NCI-H2081 treated with DMSO at 0.1 percent for 48 hours (cell line): ENCODE data around the gene ADAD2.
"Not testable (repeated sequence)": the region's sequence is repeated elsewhere in the genome, so short reads cannot be mapped to it uniquely, and the experiment has no call there.

Source experiments
- DNase-seq: peaks from one replicate; lab custom pipeline; 2025; lab: John Stamatoyannopoulos, UW

ADAD2 gene

DNA sequence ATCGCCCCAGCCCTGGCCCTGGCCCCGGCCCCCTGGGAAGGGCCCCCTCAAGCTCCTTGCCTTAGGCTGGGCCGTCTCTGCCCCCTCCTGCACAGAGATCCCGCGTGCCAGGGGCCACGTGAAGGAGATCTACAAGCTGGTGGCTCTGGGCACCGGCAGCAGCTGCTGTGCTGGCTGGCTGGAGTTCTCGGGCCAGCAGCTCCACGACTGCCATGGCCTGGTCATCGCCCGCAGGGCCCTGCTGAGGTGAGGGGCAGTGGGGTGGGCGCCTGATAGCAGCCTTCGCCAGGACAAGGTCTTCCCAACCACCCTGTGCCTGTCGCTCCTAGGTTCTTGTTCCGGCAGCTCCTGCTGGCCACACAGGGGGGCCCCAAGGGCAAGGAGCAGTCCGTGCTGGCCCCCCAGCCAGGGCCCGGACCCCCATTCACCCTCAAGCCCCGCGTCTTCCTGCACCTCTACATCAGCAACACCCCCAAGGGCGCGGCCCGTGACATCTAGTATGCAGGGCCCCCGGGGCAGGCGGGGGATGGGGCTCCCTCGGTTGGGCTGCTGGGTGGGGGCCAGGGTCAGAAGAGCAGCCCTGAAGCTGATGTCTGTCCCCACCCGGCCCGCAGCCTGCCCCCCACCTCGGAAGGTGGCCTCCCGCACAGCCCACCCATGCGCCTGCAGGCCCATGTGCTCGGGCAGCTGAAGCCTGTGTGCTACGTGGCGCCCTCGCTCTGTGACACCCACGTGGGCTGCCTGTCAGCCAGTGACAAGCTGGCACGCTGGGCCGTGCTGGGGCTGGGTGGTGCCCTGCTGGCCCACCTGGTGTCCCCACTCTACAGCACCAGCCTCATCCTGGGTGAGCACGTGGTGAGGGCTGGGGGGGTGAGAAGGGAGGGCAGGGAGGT is 4.5 kb downstream of the ADAD2 start:
- DNase-seq: no peak

DNA sequence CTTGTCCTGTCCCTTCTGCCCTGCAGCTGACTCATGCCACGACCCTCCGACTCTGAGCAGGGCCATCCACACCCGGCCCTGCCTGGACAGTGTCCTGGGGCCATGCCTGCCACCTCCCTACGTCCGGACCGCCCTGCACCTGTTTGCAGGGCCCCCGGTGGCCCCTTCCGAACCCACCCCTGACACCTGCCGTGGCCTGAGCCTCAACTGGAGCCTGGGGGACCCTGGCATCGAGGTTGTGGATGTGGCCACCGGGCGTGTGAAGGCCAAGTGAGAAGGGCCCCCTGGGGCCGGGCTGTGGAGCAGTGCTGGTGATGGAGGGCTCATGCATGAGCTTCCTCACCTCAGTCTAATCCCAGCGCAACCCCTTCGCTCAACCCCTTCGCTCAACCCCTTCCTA is 5.1 kb downstream of the ADAD2 start:
- DNase-seq: no peak

DNA sequence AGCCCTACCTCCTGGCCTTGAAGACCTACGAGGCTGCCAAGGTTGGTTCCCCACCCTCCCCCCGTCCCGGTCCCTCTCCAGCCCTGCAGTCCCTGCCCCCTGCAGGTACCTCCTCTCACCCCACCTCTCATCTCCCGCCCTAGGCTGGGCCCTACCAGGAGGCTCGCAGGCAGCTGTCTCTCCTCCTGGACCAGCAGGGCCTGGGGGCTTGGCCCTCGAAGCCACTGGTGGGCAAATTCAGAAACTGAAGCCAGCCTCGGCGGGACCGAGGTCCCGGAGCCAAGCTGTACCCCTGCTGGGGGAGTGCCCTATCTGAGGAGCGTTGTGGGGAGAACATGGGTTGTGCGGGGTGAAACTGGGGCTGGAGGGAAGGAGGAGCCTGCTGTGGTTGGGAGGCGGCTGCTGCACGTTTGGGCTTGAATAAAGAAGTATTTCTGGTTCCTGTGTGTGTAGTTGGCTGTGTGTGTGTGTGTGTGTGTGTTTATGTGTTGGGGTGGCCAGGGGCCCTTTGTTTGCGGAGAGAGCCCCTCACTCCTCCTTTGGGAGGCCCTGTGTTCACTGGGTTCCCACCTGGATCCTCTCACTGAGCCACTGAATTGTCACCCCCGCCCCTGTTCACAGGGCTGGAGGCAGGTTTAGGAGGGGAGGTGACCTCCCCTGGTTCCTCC is 5.9 kb downstream of the ADAD2 start:
- DNase-seq: no peak

DNA sequence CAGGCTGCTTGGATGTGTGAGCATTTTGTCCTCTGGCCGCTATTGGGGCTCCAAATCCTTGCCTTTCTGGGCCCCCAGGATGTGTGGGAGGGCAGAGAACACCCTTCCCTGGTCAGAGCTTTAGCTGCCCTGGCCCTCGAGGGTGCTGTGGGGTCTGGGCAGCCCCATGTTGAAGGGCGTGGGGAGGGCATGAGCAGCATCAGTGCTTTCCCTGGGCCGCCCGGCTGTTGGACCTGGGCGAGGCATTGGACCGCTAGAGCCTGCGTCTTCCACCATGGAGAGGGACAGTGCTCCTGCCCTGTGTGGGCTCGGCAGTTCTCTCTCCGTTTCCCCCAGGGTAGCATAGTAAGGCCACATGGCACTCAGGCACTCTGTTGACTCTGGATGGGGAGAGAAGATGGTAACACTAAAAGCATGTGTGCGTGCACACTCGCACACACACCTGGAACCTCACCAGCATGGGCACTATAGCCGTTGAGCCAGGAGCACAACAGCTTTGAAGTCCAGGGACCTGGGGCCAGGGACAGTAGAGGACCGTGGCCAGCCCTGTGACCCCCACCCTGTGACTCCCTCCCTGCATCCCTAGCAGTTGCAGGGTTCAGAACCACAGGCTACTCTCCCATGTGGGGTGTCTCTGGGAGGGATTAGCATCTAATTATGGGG is 6.6 kb downstream of the ADAD2 start:
- DNase-seq: no peak

GRCh38 chr16:84198401-84198800 is 7.4 kb downstream of the ADAD2 start:
- no peak for DNase-seq

GRCh38 chr16:84199097-84199496 is 8.1 kb downstream of the ADAD2 start:
- DNase-seq: no peak

DNA sequence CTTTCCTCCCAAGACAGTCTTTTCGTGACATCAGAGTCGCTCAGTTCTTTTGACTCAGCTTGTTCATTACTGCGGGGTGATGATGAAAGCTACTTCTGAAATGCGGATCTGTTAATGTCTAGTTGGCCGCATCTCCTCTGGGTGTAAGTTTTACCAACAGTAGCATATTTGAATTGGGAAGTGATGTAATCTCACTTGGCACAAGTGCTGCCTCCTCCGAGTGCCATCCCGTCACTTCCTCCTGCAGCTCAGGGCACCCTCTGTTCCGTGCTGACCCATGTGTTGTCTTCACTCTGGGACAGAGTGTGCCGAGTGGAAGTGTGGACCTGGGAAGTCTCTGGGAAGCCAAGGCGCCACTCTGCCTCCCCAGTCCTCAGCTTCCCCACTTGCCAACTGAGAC is 8.9 kb downstream of the ADAD2 start:
- DNase-seq: no peak

- not testable (repeated sequence) for DNase-seq
These were observed 13.6 kb downstream of the ADAD2 start for GRCh38 chr16:84204551-84204950.

GRCh38 chr16:84205123-84205522 is 14.2 kb downstream of the ADAD2 start:
- not testable (repeated sequence) for DNase-seq

DNA sequence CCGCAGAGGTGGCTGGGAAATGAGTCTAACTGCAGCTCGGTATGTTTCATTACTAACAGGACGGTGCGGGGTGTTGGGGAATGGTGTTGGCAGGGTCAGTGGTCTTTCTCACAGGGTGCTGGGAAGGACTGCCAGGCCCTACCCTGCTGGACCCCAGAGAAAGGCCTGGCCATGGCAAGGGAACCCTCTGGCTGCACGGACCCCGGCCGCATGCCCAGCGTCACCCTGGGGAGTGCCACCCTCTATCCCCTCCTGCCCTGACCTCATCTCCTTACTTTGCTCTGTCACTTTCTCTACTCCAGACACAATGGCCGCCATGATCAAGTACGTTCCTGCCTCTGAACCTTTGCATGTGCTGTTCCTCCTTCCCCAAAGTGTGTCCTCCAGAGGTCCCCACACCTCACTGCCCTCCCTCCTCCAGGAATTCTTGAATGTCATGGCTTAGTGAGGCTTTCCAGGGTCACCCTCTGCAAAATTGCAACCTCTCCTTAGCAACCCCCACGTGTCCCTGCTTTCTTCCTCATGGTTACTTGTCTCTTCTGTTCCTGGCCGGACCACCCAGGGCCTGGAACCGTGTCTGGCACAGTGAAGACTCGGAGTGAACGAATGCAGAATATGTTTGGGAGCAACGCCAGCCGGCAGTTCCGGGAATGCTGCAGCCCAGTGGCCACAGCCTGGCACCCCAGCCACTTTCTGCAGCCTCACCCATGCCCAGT is 15.2 kb downstream of the ADAD2 start:
- DNase-seq: no peak

DNA sequence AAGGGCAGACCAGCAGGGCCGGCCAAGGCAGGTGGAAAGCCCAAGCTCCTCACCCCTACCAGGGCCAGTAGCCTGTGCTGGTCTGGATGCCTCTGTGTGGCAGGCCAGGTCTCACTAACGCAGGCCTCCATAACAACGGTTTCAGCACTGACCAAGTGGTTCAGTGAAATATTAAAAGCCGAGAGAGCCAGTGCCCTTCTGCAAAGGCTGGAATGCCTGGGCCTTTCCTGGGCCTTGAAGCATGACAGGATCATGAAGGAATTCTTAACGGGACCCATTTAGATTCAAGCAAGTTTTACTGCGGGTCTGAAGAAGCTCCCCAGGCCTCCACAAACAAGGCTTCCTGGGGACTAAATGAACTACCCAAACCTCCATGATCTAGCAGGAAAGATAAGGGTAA is 16.3 kb downstream of the ADAD2 start:
- no peak for DNase-seq

- no peak for DNase-seq
These were observed 16.9 kb downstream of the ADAD2 start for GRCh38 chr16:84207879-84208278.

DNA sequence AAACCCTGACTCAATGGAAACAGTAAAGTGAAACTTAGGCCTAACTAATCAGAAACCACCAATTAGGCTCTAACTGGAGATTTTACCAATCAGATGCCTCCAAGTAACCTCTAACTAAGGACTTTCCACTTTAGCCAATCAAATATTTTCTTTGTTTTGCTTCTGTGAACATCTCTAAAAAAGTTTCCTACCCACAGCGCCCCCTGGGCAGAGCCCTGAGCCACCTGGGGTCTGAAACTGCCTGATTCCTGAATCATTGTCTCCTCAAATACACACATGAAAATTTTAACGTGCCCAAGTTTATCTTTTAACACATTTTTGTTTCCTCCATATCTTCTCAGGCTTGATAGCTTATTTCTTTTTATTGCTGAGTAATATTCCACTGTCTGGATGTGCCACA is 19.0 kb downstream of the ADAD2 start:
- no peak for DNase-seq

GRCh38 chr16:84212154-84212553 is 21.2 kb downstream of the ADAD2 start:
- DNase-seq: no peak

- DNase-seq: no peak
These were observed 21.7 kb downstream of the ADAD2 start for GRCh38 chr16:84212631-84213030.

DNA sequence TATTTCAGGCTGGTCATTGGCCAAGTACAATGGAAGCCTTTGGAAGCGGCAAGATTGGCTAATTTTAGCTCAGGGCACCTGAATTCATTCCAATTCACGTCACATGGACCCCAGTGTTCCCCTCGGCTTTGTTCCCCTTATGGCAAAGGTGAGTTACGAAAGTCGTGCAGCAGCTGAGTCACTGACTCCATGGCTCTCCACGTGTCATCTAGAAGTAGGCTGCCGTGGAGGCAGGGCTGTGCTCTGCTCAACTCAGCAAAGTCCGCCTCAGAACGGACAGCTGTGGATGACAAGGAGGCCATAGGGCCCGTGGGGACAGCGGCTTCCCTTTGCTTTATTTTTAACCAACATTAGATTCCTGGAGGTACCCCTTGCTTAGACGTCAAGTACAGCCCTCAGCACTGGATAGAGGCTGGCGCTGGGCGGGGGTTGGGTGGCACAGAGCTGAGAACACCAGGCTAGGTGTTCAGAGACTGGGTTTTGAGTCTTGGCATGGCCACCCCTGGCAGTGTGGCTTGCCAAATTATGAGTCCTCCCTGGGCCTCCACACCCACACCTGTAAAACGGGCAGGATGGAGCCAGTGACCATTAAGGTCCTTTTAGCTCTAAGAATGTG is 23.6 kb downstream of the ADAD2 start:
- DNase-seq: no peak

GRCh38 chr16:84215531-84215930 is 24.6 kb downstream of the ADAD2 start:
- DNase-seq: no peak

DNA sequence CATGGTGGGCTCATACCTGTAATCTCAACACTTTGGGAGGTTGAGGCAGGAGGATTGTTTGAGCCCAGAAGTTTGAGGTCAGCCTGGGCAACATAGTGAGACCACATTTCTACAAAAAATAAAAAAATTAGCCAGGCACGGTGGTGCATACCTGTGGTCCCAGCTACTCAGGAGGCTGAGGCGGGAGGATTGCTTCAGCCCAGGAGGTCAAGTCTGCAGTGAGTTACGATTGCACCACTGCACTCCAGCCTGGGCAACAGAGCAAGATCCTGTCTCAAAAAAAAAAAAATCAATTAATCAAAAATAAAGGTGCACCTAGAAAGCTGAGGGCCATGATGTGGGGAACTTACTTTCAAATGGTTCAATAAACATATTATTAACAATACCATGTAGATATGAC is 25.2 kb downstream of the ADAD2 start:
- DNase-seq: not testable (repeated sequence)

DNA sequence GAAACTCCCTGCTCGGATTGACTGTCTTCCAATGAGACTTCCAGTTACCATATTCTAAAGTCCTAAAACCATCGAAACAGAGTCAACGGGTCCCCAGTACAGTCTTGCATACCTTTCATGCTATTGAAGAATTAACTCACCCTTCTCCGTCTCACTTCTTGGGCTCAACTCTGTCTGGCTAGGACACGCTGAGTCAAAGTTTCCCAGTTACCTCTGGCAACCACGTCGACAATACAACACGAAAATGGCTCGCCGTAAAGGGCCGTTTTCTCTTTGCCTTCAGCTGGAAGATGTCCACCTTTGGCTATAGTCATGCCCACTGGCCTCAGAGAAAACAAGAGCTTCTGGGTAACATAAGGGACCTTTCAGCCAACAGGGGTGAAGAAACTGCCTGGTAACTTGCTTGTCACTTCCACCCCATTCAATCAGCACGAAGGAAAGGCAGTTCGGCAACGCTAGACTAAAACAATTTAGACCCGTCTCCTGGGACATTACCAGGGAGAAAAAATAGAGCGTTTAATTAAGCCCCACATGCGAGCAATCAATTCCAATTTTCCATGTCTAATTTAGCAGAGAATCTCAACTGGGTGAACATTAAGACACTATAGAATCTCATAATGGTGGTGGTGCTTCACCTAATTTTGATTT is 27.3 kb downstream of the ADAD2 start:
- DNase-seq: no peak

DNA sequence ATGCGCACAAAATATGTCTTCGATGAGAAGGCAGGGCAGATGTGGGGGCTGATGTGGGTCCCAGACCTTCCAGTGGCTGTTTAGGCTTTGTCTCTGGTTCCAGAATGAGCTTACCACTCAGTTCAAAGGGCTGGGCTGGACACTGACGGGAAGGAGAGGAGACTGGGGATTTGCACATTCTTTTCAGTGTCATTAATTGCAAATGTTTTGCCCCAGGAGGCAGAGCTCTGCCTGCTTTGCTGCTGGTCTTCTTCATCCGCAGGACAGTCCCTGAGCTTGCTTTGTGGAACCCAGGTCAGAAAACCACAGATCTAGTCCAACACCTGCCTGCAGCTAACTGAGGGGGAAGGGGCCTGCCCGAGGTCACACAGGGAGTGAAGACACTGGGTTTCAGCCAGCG is 28.0 kb downstream of the ADAD2 start:
- DNase-seq: no peak

- no peak for DNase-seq
These were observed 29.9 kb downstream of the ADAD2 start for GRCh38 chr16:84220851-84221250.
